ENCODE data around the gene RNF2.
"Not testable (repeated sequence)": the region's sequence is repeated elsewhere in the genome, so short reads cannot be mapped to it uniquely, and the experiment has no call there.

RNF2 gene

DNA sequence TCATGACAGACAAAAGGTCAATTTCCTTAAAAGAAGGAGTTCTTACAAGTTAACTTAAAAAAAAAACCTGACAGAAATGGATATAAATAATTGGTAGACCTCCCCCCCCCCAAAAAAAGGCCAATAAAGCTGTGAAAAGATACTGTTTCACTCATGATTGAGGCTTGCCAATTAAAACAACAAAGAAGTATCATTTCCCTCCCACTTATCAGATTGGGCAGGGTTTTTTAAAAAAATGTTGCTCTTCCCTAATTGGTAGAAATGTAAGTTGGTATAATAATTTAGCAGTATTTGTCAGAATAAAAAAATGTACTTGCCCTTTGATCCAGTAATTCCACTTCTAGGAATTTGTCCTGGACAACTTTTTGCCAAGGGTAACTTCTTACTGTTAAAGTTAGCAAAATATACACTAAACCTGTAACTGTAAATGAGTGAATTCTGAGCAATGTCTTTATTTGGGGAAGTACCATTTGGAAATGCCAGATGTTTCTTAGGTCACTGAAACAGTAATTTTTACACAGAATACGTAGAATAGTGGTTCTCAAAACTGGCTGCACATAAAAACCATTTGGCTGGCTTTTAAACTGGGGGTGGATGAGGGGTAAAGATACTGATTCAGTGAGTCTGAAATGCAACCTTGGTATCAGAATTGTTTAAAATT, 17.5 kb downstream of the RNF2 start:
- H3K27ac ChIP-seq = no peak overlapping the region
- TF ChIP-seq ZFX (IDR thresholded peaks at IDR 0.05; ENCODE audit: borderline replicate concordance) (no peak), CTCF (IDR thresholded peaks at IDR 0.05) (no peak)

DNA sequence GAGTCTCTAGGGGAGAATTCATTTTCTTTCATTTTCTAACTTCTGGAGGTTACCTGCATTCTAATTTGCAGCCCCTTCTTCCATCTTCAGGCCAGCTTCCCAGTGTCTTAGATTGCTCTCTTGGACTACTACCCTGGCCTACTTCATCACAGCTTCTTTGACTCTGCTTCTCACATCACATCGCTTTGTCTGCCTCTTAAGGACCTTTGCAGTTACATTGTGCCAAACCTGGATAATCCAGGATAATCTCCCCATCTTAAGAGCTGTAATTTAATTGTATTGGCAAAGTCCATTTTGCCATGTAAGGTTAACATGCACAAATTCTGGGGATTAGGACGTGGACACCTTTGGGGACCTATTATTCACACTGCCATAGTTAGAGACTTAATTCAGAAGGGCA, 18.4 kb downstream of the RNF2 start:
- no peak overlapping the region for H3K27ac ChIP-seq

GRCh38 chr1:185065006-185065405, 19.6 kb downstream of the RNF2 start:
- not testable (repeated sequence) for H3K27ac ChIP-seq

More for the DNA sequence above, 18.4 kb downstream of the RNF2 start:
- TF ChIP-seq CTCF (IDR thresholded peaks at IDR 0.05) (no peak), ZFX (IDR thresholded peaks at IDR 0.05; ENCODE audit: borderline replicate concordance) (no peak)

DNA sequence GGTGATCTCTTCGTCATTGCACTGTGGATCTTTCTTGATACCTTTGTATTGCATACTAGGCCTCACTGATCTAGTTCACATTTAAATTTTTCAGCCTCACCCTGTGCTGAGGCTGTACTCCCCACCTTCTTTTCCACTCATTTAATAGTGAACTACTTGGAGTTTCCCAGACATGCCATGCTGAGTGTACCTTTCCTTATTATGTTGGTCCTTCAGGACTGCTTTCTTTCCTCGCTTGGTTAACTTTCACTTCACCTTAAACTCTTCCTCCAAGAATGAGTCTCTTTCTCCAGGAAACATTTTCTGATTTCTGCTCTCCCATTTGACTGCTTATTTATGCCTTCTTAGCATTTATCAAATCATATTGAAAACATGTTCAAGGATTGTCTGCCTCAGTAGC, 20.8 kb downstream of the RNF2 start:
- no peak overlapping the region for H3K27ac ChIP-seq
- TF ChIP-seq ZFX (IDR thresholded peaks at IDR 0.05; ENCODE audit: borderline replicate concordance) (no peak), CTCF (IDR thresholded peaks at IDR 0.05) (no peak)

GRCh38 chr1:185068341-185068740, 23.0 kb downstream of the RNF2 start:
- no peak for TF ChIP-seq CTCF (IDR thresholded peaks at IDR 0.05)
- TF ChIP-seq ZFX (IDR thresholded peaks at IDR 0.05; ENCODE audit: borderline replicate concordance) = no peak
- no peak overlapping the region for H3K27ac ChIP-seq

- H3K27ac ChIP-seq = no peak overlapping the region
- TF ChIP-seq ZFX (IDR thresholded peaks at IDR 0.05; ENCODE audit: borderline replicate concordance) (no peak), CTCF (IDR thresholded peaks at IDR 0.05) (no peak)
Measured at GRCh38 chr1:185069202-185069772, 23.9 kb downstream of the RNF2 start.

DNA sequence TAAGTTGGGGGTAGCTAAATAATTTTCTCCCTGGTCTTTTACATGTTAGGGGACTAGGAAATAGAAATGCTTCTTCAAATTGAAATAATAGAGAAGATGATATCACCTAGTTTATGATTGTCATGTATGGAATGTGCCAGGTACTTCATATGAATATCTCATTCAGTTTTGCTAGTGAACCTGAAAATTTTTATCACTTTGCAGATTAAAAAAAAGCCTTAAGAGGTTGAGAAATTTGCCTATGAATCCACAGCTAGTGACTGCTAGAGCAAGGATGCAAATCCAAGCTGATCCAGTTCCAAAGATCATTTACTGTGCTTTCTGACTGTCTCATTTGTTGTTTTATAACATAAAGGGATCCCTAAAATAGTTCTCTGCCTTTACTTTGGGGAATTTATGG, 24.7 kb downstream of the RNF2 start:
- TF ChIP-seq CTCF (IDR thresholded peaks at IDR 0.05) (no peak), ZFX (IDR thresholded peaks at IDR 0.05; ENCODE audit: borderline replicate concordance) (no peak)
- H3K27ac ChIP-seq = no peak overlapping the region

DNA sequence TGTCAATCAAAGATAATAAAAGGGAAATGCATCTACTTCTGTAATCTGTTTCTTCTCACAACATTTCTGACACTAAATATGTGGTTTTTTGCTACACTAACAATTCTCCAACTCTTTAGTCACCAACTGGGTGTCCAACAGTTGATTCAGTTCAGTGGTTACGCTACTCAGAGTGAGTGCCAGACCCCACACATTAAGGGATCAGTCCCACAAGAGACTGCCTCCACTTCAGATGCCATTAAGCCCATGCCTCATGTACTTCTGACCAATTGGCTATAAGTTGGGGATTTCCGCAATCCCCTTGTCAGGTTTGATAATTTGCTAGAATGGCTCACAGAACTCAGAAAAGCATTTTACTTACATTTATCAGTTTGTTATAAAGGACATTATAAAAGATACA, 28.4 kb downstream of the RNF2 start:
- H3K27ac ChIP-seq = no peak overlapping the region
- TF ChIP-seq ZFX (IDR thresholded peaks at IDR 0.05; ENCODE audit: borderline replicate concordance) (no peak), CTCF (IDR thresholded peaks at IDR 0.05) (no peak)

Measured in 22Rv1 (cell line).